Esophagus (tissue), 2 donors: ENCODE data around the gene TMTC2. TPM values are rescaled to one million over a fixed set of nuclear protein-coding genes. Genes with fewer than 3 reads are reported as not detected.
A peak's percentile ranks its signal among the peaks of the same experiment; 100 is the strongest.

ENCODE experiments used
- H3K27ac ChIP-seq, 2 donors: one replicate each; pipeline ENCODE4 v1.5.1; 2013; ENCODE audit warnings: low read depth in 2 of 2, mild to moderate bottlenecking in 2 of 2, inconsistent platforms in 1 of 2, low read length in 1 of 2, moderate library complexity in 1 of 2
- H3K27me3 ChIP-seq, 2 donors: one replicate each; pipeline ENCODE4 v1.6.1; 2013; ENCODE audit warnings: low read length in 2 of 2, control low read depth in 1 of 2, mild to moderate bottlenecking in 1 of 2; ENCODE audit not compliant: insufficient read depth in 2 of 2, control insufficient read depth in 1 of 2
- H3K36me3 ChIP-seq, 2 donors: one replicate each; pipeline ENCODE4 v1.6.1; 2013; ENCODE audit warnings: low read length in 1 of 2; ENCODE audit not compliant: control insufficient read depth in 2 of 2, insufficient read depth in 2 of 2
- H3K4me1 ChIP-seq, 2 donors: one replicate each; pipeline ENCODE4 v1.6.1; 2013; ENCODE audit warnings: low read length in 1 of 2; ENCODE audit not compliant: control insufficient read depth in 2 of 2, insufficient read depth in 2 of 2
- H3K4me3 ChIP-seq, 2 donors: one replicate each; pipeline ENCODE4 v1.5.1; 2013; ENCODE audit warnings: low read length in 2 of 2, mild to moderate bottlenecking in 2 of 2, low read depth in 1 of 2, moderate library complexity in 1 of 2
- H3K9me3 ChIP-seq, 2 donors: one replicate each; pipeline ENCODE4 v1.6.1; 2013; ENCODE audit warnings: mild to moderate bottlenecking in 2 of 2, low read depth in 1 of 2, low read length in 1 of 2, moderate library complexity in 1 of 2; ENCODE audit not compliant: control insufficient read depth in 2 of 2, insufficient read depth in 1 of 2
- WGBS, 2 donors: extraction: QIAGEN DNeasy Blood & Tissue Kit; methylation state at CpG; one replicate each; pipeline ENCODE4 v1.1.7; 2013; 5-methylcytosine and 5-hydroxymethylcytosine counted together
- polyA plus RNA-seq, 2 donors: library from polyadenylated mRNA; stranded (reverse); fragments of 200-250 nt; gene quantifications; one replicate each; pipeline ENCODE4 v1.2.3, GENCODE V29; 2013
- donor health status: healthy with polysubstance abuse.
- donor health status: Bipolar disorder and iron deficiency.

TMTC2 gene
- polyA plus RNA-seq, 2 donors, result 7.4 to 10.5 TPM

DNA sequence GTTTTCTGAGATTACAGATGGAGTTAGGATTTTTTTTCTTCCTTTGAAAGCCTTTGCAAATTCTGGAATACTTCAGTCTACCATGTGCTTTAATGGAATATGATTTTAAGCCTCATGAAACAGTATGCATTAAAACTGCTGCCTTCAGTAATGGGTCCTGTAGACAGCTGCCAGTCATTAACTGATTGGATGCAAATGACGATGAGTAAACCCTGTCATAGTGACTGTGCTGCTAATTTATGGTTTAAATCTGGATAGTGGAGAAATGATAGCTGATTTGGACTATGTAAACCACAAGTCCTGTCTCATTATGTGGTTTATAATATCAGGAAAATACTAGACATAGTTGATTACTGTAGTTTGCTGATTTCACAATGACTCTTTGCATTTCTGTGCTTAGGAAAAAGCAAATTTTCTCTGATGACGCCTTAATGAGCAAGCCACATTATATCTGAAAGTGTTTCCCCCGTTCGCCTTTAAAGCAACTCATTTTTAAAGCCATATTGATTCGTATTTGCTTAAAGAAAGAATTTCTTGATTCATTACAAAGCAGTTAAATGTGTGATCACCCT lies 217.6 kb downstream of the TMTC2 start:
- H3K9me3 ChIP-seq, result no peaks in the 10 kb centered on the region
- H3K4me1 ChIP-seq, result no peaks in the 10 kb centered on the region
- 86% methylated on average over 5 of the region's 5 CpGs for WGBS, 2 donors
- H3K4me3 ChIP-seq, result no peak overlapping the region
- no peaks in the 10 kb centered on the region for H3K27me3 ChIP-seq
- H3K27ac ChIP-seq, result no peak overlapping the region
- no peaks in the 10 kb centered on the region for H3K36me3 ChIP-seq

DNA sequence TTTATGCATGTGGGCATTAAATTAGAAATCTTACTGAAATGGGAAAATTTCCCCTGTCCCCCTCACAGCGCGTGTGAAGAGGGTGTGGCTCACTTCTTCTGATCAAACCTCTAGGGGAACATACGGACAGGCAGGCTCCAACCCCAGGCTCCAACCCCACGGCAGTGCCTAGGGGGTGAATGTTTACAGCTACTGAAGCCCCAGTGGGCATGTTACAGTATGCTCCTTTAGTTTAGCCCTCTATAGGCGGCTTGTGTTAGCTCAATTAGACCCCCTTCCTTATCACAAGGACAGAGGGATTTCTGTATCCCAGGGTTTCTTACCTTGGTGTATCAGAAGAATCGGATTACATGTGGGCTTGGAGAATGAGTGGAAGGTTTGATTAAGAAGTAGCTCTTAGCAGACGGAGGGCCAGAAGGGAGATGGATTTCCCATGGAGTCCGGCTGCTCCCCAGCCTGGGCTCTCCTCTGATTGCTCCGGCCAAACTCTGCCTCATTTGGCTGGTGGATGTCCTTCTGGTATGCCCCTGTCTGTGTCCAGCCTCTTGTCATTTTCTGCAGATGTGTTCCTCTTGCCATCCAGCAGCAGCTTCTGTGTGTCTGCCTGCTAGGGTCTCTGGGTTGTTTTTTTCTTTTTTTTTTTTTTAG lies 223.7 kb downstream of the TMTC2 start:
- H3K4me1 ChIP-seq, result no peaks in the 10 kb centered on the region
- WGBS, 2 donors, result 92 to 94% methylated on average over 9 of the region's 9 CpGs
- H3K27me3 ChIP-seq, result no peaks in the 10 kb centered on the region
- no peak overlapping the region for H3K27ac ChIP-seq
- H3K9me3 ChIP-seq, result no peaks in the 10 kb centered on the region
- H3K36me3 ChIP-seq, result no peaks in the 10 kb centered on the region
- no peak overlapping the region for H3K4me3 ChIP-seq

DNA sequence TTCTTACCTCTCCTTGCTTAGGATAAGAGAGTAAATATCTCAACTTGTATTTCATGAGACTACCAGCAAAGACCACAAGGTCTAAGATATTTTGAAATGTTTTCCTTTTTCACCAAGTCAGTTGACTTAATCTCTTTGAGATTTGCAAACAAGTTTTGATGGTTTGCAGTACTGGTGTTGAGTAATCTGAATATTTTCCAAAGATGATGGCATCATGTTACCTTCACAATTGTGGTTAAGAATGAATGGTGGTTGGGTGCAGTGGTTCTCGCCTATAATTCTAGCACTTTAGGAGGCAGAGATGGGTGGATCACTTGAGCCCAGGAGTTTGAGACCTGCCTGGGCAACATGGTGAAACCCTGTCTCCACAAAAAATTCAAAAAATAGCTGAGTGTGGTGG lies 225.7 kb downstream of the TMTC2 start:
- Histone ChIP-seq H3K9me3 (no peaks in the 10 kb centered on the region), H3K27me3 (no peaks in the 10 kb centered on the region), H3K4me3 (no peak overlapping the region), H3K27ac (no peak overlapping the region), H3K36me3 (no peaks in the 10 kb centered on the region), H3K4me1 (no peaks in the 10 kb centered on the region)
- 61 to 64% methylated on average over 1 of the region's 1 CpG for WGBS, 2 donors

DNA sequence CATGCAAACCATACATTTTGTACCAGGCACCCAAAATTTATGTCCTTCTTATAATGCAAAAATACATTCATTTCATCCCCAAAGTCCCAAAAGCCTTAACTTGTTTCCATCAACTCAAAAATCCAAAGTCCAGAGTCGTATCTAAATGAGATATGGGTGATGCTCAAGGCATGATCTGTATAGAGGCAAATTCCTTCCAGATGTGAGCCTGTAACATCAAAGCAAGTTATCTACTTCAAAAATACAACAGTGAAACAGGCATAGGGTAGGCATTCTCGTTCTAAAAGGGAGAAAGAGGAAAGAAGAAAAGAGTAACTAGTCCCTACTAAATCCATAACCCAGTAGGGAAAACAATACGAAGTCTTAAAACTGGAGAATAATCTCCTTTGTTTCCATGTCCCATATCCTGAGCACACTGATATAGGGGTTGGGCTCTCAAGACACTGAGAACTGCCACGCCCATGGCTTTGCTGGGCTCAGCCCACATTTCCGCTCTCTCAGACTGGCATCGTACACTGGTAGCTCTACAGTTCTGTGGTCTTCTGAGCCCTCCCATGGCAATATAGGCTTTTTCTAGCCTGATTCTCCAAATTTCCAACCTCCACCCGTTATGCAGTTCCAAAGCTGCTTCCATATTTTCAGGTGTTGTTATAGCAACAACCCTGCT lies 232.8 kb downstream of the TMTC2 start:
- Histone ChIP-seq H3K4me3 (no peak overlapping the region), H3K4me1 (no peaks in the 10 kb centered on the region), H3K36me3 (no peaks in the 10 kb centered on the region), H3K27ac (no peak overlapping the region), H3K9me3 (no peaks in the 10 kb centered on the region), H3K27me3 (no peaks in the 10 kb centered on the region)
- 84 to 85% methylated on average over 7 of the region's 7 CpGs for WGBS, 2 donors

DNA sequence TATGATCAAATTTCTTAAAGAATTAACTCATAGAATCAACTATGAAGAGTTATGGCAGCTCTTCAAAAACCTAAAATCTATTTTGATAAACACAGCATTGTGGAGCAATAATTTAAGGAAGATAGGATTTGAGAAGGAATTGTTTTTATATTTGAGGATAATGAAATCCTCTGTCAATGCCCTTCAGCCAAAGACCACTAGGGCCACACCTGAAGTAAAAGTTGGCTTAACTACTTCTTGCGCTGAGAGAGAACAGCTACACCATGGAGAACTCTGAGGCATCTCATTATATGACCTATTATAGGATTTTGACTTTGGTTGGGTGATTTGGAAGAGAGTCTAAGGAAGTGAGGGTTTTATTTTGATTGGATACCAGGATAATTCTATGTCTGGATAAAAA lies 237.2 kb downstream of the TMTC2 start:
- H3K4me3 ChIP-seq, result no peak overlapping the region
- no peak overlapping the region for H3K27ac ChIP-seq
- H3K36me3 ChIP-seq, result no peaks in the 10 kb centered on the region
- 88 to 100% methylated on average over 1 of the region's 1 CpG for WGBS, 2 donors
- no peaks in the 10 kb centered on the region for H3K27me3 ChIP-seq
- H3K4me1 ChIP-seq, result no peaks in the 10 kb centered on the region
- H3K9me3 ChIP-seq, result no peaks in the 10 kb centered on the region

DNA sequence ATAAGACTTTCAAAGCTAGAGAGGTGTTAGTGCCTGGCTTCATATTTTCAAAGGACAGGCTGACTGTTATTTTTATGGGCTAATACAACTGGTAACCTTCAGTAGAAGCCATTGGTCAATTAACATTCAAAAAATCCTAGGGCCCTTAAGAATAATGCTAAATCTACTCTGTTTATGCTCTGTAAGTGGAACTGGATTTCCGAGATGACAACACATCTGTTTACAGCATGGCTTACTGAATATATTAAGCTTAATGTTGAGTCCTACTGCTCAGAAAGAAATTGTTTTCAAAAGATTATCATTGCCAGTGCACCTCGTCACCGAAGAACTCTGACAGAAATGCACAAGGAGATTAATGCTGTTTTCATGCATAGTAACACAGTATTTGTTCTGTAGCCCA lies 239.9 kb downstream of the TMTC2 start:
- 70 to 89% methylated on average over 3 of the region's 3 CpGs for WGBS, 2 donors

DNA sequence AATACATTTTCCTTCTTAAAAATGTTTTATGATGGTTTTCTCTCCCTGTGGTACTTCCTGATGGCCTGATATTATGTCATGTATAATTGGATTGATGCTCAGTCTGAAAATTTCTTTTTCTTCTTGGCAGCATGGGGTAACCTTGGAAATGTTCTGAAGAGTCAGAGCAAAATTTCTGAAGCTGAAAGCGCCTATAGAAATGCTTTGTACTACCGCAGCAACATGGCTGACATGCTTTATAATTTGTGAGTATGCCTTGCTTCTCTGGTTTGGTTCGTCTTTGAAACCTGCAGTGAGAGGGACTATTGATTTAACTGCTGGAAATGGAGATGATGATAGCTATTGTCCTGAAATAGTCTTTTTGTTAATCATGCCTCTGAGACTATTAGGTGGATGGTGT lies 243.6 kb downstream of the TMTC2 start:
- 96% methylated on average over 3 of the region's 3 CpGs for WGBS, 2 donors
- Histone ChIP-seq H3K27me3 (no peaks in the 10 kb centered on the region), H3K27ac (no peak overlapping the region), H3K4me1 (no peaks in the 10 kb centered on the region), H3K9me3 (no peaks in the 10 kb centered on the region), H3K36me3 (no peaks in the 10 kb centered on the region), H3K4me3 (no peak overlapping the region)

More for the DNA sequence above, 239.9 kb downstream of the TMTC2 start:
- Histone ChIP-seq H3K4me3 (no peak overlapping the region), H3K27me3 (no peaks in the 10 kb centered on the region), H3K4me1 (no peaks in the 10 kb centered on the region), H3K27ac (no peak overlapping the region), H3K9me3 (no peaks in the 10 kb centered on the region), H3K36me3 (no peaks in the 10 kb centered on the region)

DNA sequence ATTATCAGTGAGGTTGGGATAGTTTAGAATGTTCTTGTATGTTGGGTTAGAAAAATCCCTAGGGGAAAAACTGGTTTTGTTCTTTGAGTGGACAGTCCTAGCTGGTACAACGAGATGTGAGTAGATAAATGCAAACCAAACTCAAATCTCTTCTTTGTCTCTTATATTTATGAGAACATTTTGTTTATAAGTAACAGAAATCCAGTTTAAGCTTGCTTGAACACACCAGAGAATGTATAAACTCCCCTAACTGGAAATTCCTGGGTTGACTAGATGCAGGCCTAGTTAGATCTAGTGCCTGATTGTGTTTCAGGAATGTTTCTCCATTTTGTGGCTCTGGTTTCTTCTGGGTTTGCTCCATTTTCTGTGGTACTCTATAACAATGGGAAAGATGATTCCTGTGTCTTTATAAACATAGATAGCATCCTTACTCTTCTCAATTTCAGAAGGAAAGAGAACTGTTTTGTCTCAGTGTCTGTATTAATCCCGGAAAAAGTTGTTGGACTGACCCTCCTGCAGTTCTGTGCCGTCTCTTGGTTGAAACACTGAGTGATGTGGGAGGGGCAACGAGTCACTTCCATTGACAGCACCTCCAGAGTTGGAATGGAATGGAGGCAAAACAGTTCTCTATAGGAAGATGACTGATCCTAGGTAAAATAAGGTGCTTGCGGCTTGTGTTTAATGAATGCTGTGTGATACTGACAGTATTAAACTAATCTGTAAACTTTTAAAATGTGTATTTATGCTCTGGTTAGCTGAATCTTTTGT lies 244.8 kb downstream of the TMTC2 start:
- H3K27me3 ChIP-seq, result no peaks in the 10 kb centered on the region
- no peaks in the 10 kb centered on the region for H3K4me1 ChIP-seq
- peak overlapping the region; percentile 40 to 72 for H3K27ac ChIP-seq
- 66 to 73% methylated on average over 5 of the region's 5 CpGs for WGBS, 2 donors
- no peak overlapping the region for H3K4me3 ChIP-seq
- no peaks in the 10 kb centered on the region for H3K36me3 ChIP-seq
- H3K9me3 ChIP-seq, result no peaks in the 10 kb centered on the region

DNA sequence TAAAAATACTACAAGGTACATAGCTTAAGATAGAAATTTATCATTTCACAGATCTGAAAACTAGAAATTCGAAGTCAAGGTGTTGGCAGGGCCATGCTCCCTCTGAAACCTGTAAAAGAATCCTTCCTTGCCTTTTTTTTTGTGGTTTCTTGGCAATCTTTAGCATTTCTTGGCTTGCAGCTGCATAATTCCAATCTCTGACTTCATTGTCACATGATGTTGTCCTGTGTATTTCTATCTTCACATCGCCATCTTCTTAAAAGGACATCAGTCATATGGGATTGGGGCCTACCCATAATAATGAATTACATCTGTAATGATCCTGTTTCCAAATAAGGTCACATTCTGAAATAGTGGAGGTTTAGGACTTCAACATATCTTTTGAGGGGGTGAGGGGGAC lies 250.4 kb downstream of the TMTC2 start:
- H3K9me3 ChIP-seq, result no peaks in the 10 kb centered on the region
- H3K36me3 ChIP-seq, result no peaks in the 10 kb centered on the region
- no peaks in the 10 kb centered on the region for H3K4me1 ChIP-seq
- no peak overlapping the region for H3K27ac ChIP-seq
- no peak overlapping the region for H3K4me3 ChIP-seq
- 36 to 60% methylated on average over 2 of the region's 2 CpGs for WGBS, 2 donors
- no peaks in the 10 kb centered on the region for H3K27me3 ChIP-seq
